Breast epithelium (tissue), 4 donors: ENCODE data around the gene SIVA1. TPM values are rescaled to one million over a fixed set of nuclear protein-coding genes. Genes with fewer than 3 reads are reported as not detected.

Source experiments
- DNase-seq, 2 donors: peaks; one replicate each; pipeline ENCODE4 v3.0.0-alpha.2; 2019; ENCODE audit warnings: low spot score in 2 of 2
- H3K27ac ChIP-seq, 2 donors: fragments of 200-600 bp; sonication (generic) in 1 of 2; one replicate each; pipeline ENCODE4 v1.5.1; 2016 to 2019; ENCODE audit warnings: mild to moderate bottlenecking in 1 of 2
- H3K27me3 ChIP-seq, 2 donors: fragments of 200-600 bp; sonication (generic) in 1 of 2; one replicate each; pipeline versions ENCODE4 v1.5.1 to v1.6.0; 2017 to 2019; ENCODE audit warnings: control low read depth in 1 of 2, mild to moderate bottlenecking in 1 of 2
- H3K36me3 ChIP-seq: fragments of 200-600 bp; one replicate; pipeline ENCODE4 v1.5.1; 2019
- H3K4me1 ChIP-seq, 2 donors: fragments of 200-600 bp; sonication (generic); one replicate each; pipeline ENCODE4 v1.5.1; 2016 to 2019; ENCODE audit warnings: control low read depth in 1 of 2
- H3K4me3 ChIP-seq, 3 donors: fragments of 200-600 bp; sonication (generic); 1 replicate in 2 of 3; 2 replicates in 1 of 3; pipeline ENCODE4 v1.5.1; 2016 to 2019; ENCODE audit warnings: mild to moderate bottlenecking in 3 of 3, moderate library complexity in 2 of 3
- H3K9me3 ChIP-seq, 2 donors: fragments of 200-600 bp; sonication (generic) in 1 of 2; one replicate each; pipeline ENCODE4 v1.5.1; 2016 to 2019; ENCODE audit warnings: control low read depth in 1 of 2
- POLR2A ChIP-seq: fragments of 450-650 bp; IDR thresholded peaks from one replicate; pipeline ENCODE4 v1.6.1; 2016; ENCODE audit warnings: antibody characterized with exemption, mild to moderate bottlenecking, moderate library complexity
- POLR2AphosphoS5 ChIP-seq, 3 donors: sonication (generic); formaldehyde crosslinking; IDR thresholded peaks; one replicate each; pipeline ENCODE4 v1.6.1; 2017; ENCODE audit warnings: antibody characterized with exemption in 3 of 3
- intact Hi-C: fragments of 100-400 bp; cut with DNase I; formaldehyde crosslinking; loops from one replicate; pipeline ENCODE4 v1.15.1; 2023; ENCODE audit warnings: low total_unique reads
- total RNA-seq, 3 donors: library from RNA; depleted of rRNA; stranded (reverse); fragments of >200 nt; gene quantifications; one replicate each; pipeline ENCODE4 v1.1.0, GENCODE V29; 2016
- TF ChIP-seq, protein P1 (sequence below), 3 donors: fragments of 450-650 bp; IDR thresholded peaks; one replicate each; pipeline ENCODE4 v1.5.1; 2016 to 2017; ENCODE audit warnings: antibody characterized with exemption in 3 of 3, mild to moderate bottlenecking in 3 of 3, moderate library complexity in 3 of 3

Gene SIVA1
- total RNA-seq, 3 donors from 2014 or later = 181 to 225 (median 223) TPM

DNA sequence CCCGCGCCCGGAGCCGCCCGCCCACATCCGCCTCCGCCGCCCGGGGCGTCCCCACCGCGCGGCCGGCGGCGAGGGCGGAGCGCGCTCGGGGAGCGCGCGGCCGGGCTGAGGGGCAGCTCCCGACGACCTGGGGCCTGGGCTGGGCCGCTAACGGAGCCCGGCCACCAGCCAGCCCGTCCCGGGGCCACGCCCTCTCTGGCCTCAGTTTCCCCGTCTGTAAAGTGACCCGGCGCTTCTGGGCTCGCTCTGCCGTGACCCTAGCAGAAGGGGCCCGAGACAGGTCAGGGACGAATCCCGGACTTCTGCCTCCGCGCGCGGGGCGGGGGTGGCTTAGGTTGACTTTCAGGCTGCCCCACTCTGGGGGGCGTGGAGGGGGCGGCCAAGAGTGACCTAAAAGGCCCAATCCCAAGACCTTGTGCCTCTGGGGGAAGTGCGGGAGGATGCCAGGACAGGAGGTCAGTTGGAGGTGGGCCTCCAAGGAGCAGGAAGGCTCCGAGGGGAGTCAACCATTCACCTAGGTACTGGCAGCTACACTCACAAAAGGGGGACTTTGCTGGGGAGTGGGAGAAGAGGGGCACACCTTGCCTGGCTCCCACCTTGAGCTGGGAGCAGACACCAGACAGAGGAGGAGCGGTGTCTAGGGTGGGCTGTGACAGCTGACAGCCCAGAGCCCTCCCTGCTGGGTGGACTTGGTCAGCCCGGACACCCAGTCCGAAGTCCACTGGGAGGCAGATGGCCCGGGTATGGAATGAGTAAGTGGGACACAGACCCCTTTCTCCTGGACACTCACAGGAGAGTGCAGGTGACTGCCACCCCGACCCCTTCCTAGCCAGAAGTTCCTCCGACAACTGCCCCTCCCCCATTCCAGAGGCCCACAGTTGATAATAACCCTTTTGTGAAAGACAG is 43.1 kb downstream of the SIVA1 start:
- Histone ChIP-seq H3K27ac (peak overlapping the region; percentile 86 to 98), H3K4me1 (peaks cover 10 to 24% of the 10 kb centered on the region in 2 donors), H3K4me3 (peak overlapping the region; percentile 42 to 89 (median 79)), H3K36me3 (no peaks in the 10 kb centered on the region), H3K9me3 (no peaks in the 10 kb centered on the region), H3K27me3 (no peaks in the 10 kb centered on the region)
- intact Hi-C loops = no loop called here
- peak in 1 of 3 donors; percentile 38 for TF ChIP-seq POLR2AphosphoS5 (IDR thresholded peaks at IDR 0.05)
- no peak for TF ChIP-seq POLR2A
- no peak for DNase-seq

- H3K27ac ChIP-seq = peak overlapping the region; percentile 86 to 98
- DNase-seq = no peak
- intact Hi-C loops = no loop called here
- no peaks in the 10 kb centered on the region for H3K27me3 ChIP-seq
- TF ChIP-seq POLR2AphosphoS5 (IDR thresholded peaks at IDR 0.05) = no peak
- no peak for TF ChIP-seq POLR2A
- TF ChIP-seq, protein P1, sequence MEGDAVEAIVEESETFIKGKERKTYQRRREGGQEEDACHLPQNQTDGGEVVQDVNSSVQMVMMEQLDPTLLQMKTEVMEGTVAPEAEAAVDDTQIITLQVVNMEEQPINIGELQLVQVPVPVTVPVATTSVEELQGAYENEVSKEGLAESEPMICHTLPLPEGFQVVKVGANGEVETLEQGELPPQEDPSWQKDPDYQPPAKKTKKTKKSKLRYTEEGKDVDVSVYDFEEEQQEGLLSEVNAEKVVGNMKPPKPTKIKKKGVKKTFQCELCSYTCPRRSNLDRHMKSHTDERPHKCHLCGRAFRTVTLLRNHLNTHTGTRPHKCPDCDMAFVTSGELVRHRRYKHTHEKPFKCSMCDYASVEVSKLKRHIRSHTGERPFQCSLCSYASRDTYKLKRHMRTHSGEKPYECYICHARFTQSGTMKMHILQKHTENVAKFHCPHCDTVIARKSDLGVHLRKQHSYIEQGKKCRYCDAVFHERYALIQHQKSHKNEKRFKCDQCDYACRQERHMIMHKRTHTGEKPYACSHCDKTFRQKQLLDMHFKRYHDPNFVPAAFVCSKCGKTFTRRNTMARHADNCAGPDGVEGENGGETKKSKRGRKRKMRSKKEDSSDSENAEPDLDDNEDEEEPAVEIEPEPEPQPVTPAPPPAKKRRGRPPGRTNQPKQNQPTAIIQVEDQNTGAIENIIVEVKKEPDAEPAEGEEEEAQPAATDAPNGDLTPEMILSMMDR (IDR thresholded peaks at IDR 0.05) = no peak
- H3K4me1 ChIP-seq = peaks cover 17 to 28% of the 10 kb centered on the region in 2 donors
- no peaks in the 10 kb centered on the region for H3K36me3 ChIP-seq
- no peaks in the 10 kb centered on the region for H3K9me3 ChIP-seq
- H3K4me3 ChIP-seq = no peak overlapping the region
These were observed 43.7 kb downstream of the SIVA1 start for GRCh38 chr14:104796687-104797081.

- H3K27ac ChIP-seq = peak overlapping the region; percentile 55 to 98
- H3K27me3 ChIP-seq = no peaks in the 10 kb centered on the region
- peaks cover 14 to 28% of the 10 kb centered on the region in 2 donors for H3K4me1 ChIP-seq
- no peaks in the 10 kb centered on the region for H3K36me3 ChIP-seq
- H3K4me3 ChIP-seq = no peak overlapping the region
- intact Hi-C loops = no loop called here
- TF ChIP-seq POLR2A = no peak
- TF ChIP-seq POLR2AphosphoS5 (IDR thresholded peaks at IDR 0.05) = no peak
- TF ChIP-seq, protein P1 (IDR thresholded peaks at IDR 0.05) = no peak
- no peak for DNase-seq
- H3K9me3 ChIP-seq = no peaks in the 10 kb centered on the region
These were observed 44.4 kb downstream of the SIVA1 start for GRCh38 chr14:104797115-104798044.

- no peaks in the 10 kb centered on the region for H3K27me3 ChIP-seq
- TF ChIP-seq POLR2A (no peak), POLR2AphosphoS5 (IDR thresholded peaks at IDR 0.05) (no peak)
- TF ChIP-seq, protein P1 (IDR thresholded peaks at IDR 0.05) = no peak
- intact Hi-C loops = no loop called here
- peaks cover 11 to 17% of the 10 kb centered on the region in 2 donors for H3K4me1 ChIP-seq
- peak overlapping the region; percentile 97 to 98 for H3K27ac ChIP-seq
- H3K9me3 ChIP-seq = no peaks in the 10 kb centered on the region
- no peaks in the 10 kb centered on the region for H3K36me3 ChIP-seq
- no peak for DNase-seq
- H3K4me3 ChIP-seq = no peak overlapping the region
These were observed 45.6 kb downstream of the SIVA1 start for GRCh38 chr14:104798300-104799243.
